NOMO-1 (cell line): ENCODE measurements around the gene PYROXD2.

Source experiments
- DNase-seq, 2 experiments: peaks; one replicate each; lab custom pipeline; 2025; ENCODE audit not compliant: unreplicated experiment in 2 of 2; lab: John Stamatoyannopoulos, UW

Gene PYROXD2

DNA sequence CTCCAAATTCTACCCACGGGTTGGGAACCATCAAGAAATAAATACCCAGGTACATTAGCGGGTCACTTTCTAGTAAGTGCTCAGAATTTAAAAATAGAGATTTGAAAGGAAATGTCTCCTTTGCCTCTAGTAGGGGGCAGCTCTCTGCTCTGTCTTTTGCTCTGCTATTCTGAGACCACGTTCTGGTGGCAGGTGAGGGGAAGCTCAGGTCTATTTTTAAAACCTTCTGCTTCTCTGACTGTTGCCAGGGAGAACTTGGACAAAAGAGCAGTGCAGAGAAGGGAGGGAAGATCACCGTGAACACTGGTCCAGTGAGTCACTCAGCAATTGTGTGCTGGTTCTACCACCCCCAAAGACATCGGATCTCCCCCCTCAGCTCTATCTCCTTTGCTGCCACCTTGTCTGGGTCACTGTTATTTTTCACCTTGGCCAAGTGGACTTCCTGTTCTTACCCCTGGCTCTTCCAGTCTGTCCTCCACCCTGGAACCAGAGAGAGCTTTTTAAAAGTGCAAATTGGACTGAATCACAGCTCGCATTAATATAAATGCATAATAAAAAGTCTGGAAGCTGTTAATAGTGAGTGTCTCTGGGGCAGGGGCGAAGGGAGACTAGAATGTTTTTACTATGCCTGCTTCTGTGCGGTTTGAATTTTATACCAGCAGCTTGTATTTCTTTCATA lies 74.6 kb downstream of the PYROXD2 start:
- no peak for DNase-seq

DNA sequence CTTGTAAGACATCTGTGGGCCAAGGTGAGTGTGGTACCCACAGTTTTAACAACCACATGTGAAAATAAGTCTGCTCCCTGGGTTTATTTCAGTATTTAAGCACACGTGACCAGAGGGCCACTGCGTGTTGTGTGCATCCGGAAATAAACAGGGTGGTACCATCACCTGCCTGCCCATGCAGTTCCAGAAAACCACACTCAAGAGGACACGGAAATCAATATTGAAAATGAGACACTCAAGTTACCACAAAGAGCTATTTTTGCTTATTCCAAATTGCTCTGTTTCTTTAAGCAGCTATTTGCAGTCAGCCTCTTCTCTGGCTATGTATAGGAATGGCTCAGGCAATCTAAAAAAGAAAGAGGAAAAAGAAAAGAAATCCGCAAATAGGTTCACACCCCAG lies 75.2 kb downstream of the PYROXD2 start:
- DNase-seq = no peak

DNA sequence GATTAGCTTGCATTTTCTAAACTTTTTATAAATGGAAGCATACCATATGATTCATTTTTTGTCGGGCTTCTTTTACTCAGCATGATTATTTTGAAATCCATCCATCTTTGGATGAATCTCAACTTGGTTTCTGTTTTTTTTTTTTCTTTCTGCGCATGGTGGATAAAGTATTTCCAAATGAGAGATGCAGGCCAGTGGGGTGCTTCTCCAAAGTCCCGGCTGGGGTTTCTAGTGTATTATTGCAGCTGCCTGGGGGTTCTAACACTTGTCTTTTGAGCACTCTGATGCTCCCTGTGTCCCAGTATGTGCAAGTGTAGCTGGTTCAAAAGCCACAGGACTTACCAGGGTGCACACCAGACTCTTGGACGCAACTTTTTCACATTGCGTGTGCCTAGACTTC lies 76.1 kb downstream of the PYROXD2 start:
- no peak for DNase-seq

- no peak for DNase-seq
Observed at GRCh38 chr10:98338318-98338717, 76.7 kb downstream of the PYROXD2 start.

DNA sequence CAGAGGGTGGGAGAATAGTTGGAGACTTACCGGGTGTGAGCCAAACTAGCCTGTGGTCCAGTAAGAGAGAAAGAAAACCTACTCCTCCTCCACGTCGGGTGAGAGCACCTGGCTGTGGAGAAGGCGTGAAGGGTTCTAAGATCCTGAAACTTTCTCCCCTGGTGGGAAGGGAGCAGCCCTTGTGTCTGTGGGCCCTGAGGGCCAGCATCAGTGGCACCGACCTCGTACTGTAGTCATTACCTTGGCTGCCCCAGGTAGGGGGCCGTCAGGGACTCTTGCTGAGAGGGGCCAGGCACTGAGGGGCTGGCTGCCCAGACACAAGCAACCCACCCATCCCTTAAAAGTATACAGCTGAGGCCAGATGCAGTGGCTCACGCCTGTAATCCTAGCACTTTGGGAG lies 77.5 kb downstream of the PYROXD2 start:
- no peak for DNase-seq
